RPMI7951 (cell line): ENCODE measurements around the gene PAIP2. TPM values are rescaled to one million over a fixed set of nuclear protein-coding genes. Genes with fewer than 3 reads are reported as not detected.

ENCODE experiments used
- DNase-seq: peaks from one replicate; pipeline ENCODE4 v3.0.0-alpha.2; 2012; ENCODE audit warnings: low read depth
- total RNA-seq: library from RNA; depleted of rRNA; stranded (reverse); fragments of >200 nt; shearing (Covaris generic); gene quantifications from 2 replicates; pipeline ENCODE4 v1.2.3, GENCODE V29; 2014; rRNA removed

The PAIP2 gene
- total RNA-seq, 1 experiment from 2014 or later, result 45.4 TPM

DNA sequence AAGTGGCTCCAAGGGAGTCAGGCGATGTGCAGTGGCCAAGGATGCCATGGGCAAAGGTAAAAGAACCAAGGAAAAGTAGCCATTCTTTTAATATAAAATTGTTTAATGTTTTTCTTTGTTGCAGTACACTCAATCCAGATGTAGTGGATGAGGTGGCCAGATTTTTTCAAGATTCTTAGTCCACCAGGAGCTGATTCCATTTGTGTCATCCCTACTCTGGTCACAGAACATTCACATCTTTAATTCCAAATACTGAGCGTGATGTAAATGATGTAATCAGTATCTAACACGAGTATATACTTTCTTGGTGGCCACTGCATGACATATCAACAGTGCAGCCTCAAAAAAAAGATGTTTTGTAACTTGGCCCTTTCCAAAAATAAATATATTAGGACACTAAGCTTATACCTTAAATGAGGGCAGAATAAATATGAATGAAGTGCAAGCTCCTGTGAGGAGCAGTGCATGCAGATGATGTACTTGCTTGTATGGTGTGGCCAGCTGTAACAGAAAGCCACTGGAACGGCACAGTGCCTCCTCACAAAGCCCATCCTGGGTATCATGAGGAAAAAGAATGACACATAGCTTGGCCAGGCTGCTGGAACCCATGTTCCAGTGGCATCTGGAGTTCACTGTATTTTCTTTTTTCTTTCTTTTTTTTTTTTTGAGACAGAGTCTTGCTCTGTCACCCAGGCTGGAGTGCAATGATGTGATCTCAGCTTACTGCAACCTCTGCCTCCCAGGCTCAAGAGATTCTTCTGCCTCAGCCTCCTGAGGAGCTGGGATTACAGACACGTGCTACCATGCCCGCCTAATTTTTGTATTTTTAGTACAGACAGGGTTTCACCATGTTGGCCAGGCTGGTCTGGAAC lies 68.7 kb downstream of the PAIP2 start:
- DNase-seq, result no peak

DNA sequence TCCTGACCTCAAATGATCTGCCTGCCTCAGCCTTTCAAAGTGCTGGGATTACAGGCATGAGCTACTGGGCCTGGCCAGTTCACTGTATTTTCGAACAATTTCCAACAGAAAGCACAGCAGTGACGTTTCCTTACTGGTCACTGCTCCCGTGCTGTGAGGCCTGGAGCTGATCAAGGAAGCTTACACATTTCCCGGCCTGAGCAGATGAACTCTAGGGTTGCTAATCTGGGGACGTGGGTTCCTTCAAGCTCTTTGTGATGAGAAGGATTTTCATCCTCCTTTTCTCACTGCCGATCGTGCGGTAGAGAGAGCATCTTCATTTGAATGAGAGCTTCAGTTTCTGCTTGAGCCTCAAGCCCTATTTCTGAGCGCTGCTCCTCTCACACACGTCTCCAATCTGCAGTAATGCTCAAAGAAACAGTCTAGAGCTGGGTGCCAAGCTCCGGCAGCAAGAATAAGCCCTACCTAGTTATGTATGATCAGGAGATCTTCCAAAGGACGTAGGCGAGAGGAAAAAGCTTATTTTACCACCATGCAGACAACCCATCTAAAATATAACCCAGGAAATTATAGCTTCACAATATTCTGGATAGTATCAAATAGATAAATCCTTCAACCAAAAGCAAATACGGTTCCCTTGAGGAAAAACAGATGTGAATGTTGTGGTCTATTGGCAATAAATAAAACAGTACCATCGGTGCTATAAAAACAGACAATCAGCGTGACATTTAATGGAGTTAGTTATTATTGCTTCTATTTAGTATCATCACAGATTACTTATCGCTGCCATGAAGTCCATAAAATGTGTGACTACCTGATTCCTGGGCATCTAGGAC lies 69.6 kb downstream of the PAIP2 start:
- no peak for DNase-seq

DNA sequence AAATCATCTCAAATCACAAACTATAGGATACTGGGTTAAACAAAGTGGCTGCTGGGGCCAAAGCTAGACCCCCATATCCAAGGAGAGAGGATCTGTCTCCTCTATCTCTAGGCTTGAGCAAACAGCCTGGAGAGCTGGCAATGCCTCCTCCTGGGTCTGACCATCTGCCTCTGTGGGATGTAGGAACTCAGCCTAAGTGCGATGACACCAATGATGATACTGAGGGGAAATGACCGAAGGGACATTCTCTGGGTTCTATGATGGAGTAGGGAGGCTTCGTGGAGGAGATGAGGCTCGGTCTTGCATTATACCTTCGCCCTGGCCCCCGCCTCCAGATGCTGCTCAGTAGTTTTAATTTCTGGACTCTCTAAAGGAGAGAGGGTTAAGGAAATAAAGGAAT lies 71.5 kb downstream of the PAIP2 start:
- DNase-seq, result no peak

DNA sequence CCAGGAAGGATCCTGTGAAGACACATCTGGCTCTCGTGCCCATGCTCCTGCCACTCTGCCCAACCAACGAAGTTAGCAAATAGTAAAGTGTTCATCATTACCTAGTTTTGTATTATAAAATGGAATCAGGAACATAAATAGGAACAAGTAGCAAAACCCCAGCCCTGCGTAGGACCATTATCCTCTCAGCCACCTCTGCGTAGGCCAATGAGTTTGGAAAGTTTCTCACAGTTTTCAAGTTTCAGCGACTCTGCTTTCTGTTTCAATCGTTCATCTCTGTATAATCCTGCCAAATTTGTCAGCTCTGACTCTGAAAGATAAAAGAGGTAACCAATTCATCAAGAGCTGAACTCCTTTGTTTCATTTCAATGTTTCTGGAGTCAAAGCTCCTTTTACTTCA lies 72.3 kb downstream of the PAIP2 start:
- DNase-seq, result no peak

DNA sequence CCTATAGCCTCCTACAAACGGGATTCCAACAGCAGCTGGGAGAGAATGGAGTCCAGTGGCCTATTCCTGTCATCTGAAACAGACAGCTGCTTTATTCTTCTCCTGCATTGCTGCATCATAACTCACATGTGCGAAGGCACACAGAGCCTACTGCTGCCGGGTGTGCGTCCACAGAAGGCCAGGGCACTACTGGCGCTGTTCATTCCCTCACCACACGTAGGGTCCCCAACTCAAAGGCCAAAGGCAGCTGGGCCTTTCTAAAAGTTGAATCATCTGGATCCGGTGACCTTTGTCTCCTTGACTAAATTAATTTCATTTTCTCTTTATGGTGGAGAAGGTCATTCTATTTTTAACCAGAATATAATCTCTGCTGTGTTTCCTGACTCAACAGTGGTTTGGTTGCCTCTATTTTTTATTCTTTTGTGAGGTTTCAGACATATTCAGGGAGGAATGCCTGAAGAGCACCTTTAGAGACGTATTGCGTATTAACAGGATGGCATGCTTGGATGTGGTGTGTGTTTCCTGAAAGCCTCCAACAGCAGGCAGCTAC lies 73.0 kb downstream of the PAIP2 start:
- DNase-seq, result no peak

DNA sequence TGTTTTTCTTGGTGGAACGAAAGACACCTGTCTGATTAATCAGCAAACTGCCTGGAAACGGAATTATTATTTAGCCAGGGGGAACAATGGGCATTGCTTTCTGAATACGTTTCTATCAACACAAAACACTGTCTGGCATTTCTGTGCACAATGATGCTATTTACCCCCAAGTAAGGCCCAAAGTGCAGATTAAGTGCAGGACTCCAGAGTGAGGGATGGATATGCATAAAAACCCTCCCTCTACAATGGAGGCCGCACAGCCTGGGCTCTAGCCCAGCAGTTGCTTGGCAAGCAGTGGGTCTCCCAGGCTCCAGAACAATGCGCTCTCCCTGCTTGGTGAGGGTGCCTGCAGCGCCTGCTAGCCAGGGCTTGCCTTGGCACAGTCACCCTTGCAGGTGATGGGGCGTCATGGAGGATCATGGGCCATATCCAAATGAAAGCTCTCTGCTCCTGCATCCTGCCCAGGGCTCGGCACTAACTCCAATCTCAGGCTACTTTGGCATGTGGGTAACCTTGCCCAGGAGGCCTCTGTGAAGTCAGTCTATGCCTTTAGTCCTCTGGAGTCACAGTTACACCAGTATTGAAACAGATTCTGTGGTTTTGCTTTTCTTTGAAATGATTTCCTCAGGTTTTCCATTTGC lies 73.7 kb downstream of the PAIP2 start:
- DNase-seq, result no peak

DNA sequence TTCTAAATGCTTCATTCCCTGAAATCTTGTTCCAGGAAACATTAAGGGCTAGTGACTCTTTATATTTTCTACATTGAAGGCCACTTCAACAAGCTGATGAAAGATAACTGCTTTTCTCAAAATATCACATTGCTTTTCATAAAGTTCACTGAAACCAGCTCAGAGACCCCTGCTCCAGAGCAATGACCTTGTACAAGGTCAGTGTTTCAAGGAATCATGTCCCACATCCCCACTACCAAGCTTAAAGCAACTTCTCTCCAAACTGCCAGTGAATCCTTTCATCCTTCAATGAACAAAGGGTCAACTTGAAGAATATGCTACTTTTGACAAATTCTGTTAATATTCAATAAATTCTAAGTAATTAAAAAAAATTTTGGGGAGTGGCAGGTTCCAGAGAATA lies 74.2 kb downstream of the PAIP2 start:
- DNase-seq, result no peak

DNA sequence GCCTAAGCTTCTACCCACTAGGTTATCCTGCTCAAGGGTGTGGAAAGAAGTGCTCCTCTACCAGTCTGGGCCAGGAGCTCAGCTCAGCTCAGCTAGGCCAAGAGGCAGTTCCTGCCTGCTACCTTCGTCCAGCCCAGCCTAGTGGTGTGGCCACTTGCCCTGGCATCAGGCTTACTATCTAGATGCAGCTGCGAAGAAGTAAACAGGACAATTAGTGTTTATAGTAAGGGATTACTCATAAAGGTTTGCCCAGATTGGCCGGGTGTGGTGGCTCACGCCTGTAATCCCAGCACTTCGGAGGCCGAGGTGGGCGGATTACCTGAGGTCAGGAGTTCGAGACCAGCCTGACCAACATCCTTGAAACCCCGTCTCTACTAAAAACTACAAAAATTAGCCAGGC lies 75.0 kb downstream of the PAIP2 start:
- no peak for DNase-seq

DNA sequence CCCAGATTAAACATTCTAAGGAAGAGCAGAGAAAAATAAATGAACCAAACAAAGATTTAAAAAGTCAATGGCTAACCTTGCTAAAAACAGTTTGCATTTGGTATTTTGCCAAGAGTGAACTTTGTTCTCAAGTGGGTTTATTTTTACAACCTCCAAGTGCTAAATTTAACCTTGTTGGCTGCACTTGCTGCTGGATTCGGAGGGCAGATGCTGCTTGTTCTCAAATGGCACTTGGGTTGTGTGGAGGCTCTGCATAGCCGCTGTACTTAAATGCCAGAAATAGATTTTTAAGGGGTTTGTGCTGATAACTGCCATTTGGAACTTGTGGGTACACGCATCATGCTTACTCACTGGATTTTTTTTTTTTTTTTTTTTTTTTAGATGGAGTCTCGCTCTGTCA lies 75.6 kb downstream of the PAIP2 start:
- DNase-seq, result no peak

DNA sequence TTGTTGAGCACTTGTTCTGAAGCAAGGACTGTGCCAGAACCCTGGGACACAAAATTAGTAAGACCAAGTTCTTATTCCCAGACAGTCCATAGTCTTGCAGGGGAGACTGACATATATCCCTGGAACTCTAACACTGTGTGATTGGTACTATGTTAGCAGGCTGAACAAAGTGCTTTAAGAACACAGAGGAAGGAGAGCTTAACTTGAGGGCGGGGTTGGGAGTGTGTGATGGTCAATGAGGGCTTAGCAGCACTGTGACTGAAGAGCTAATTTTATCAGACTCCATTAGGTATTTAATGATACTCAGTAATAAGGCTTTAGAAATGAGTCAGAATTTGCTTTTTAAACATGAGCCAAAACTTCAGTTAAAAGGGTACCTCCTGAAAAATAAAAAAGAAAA lies 77.1 kb downstream of the PAIP2 start:
- no peak for DNase-seq

Other genes with a start within 250 kb of the PAIP2 start
- gene SIL1, start 143.5 kb upstream of the PAIP2 start, total RNA-seq, result 21.4 and 24.9 TPM in 2 replicates
- 209 and 241 TPM in 2 replicates for gene MATR3, start 48.1 kb upstream of the PAIP2 start, total RNA-seq
- not detected in 2 replicates for gene SLC23A1, start 41.4 kb downstream of the PAIP2 start, total RNA-seq
- gene MZB1, start 48.1 kb downstream of the PAIP2 start, total RNA-seq, result not detected in 2 replicates
- 0.10 and 0.12 TPM in 2 replicates for gene PROB1, start 53.2 kb downstream of the PAIP2 start, total RNA-seq
- 4.7 and 6.1 TPM in 2 replicates for gene SPATA24, start 62.2 kb downstream of the PAIP2 start, total RNA-seq
- 8.7 and 10.3 TPM in 2 replicates for gene DNAJC18, start 97.7 kb downstream of the PAIP2 start, total RNA-seq
- gene ECSCR, start 120.9 kb downstream of the PAIP2 start, total RNA-seq, result 0.29 and 0.60 TPM in 2 replicates
- not detected in 2 replicates for gene SMIM33, start 129.2 kb downstream of the PAIP2 start, total RNA-seq
- gene STING1, start 140.9 kb downstream of the PAIP2 start, total RNA-seq, result 9.7 and 10.4 TPM in 2 replicates
- 75.7 and 83.7 TPM in 2 replicates for gene UBE2D2, start 219.5 kb downstream of the PAIP2 start, total RNA-seq